H1 (cell line): ENCODE data around the gene OR4A15. TPM values are rescaled to one million over a fixed set of nuclear protein-coding genes. Genes with fewer than 3 reads are reported as not detected.

Source experiments
- CTCF ChIA-PET: fragments of 300-600 bp; sonication (Branson Sonifier 250); formaldehyde crosslinking; loops from one replicate; lab custom pipeline; 2021; ENCODE audit not compliant: partially characterized antibody; lab: Charles Lee
- POLR2A ChIA-PET: fragments of 300-600 bp; sonication (Branson Sonifier 250); formaldehyde crosslinking; loops from one replicate; lab custom pipeline; 2021; ENCODE audit warnings: inconsistent platforms; ENCODE audit not compliant: partially characterized antibody; lab: Charles Lee
- DNase-seq, 2 experiments: peaks; one replicate each; pipeline versions ENCODE4 v3.0.0 to v3.0.0-alpha.2; 2010 to 2022; ENCODE audit warnings: low spot score in 2 of 2, low read depth in 1 of 2, mixed read lengths in 1 of 2
- FAIRE-seq: peaks from 2 replicates; lab custom pipeline; 2011; peaks lifted over from hg19 to GRCh38; lab: Jason Lieb, UNC
- H2AFZ ChIP-seq: 2 replicates; pipeline ENCODE4 v1.8.1; 2012; ENCODE audit warnings: low read length, inconsistent platforms
- H2AK5ac ChIP-seq: 2 replicates; pipeline ENCODE4 v1.6.1; 2013; ENCODE audit warnings: low read depth, low read length
- H2BK120ac ChIP-seq: replicated peaks from 2 replicates; pipeline ENCODE3; 2013; ENCODE audit warnings: low read depth, low read length, inconsistent platforms
- H2BK12ac ChIP-seq: 2 replicates; pipeline ENCODE4 v1.6.1; 2013; ENCODE audit warnings: low read depth, low read length
- H2BK15ac ChIP-seq: 2 replicates; pipeline ENCODE4 v1.6.1; 2013; ENCODE audit warnings: low read length
- H2BK20ac ChIP-seq: 2 replicates; pipeline ENCODE4 v1.6.1; 2013; ENCODE audit warnings: low read length
- H2BK5ac ChIP-seq: 2 replicates; pipeline ENCODE4 v1.6.1; 2013; ENCODE audit warnings: low read depth, low read length
- H3K14ac ChIP-seq: 2 replicates; pipeline ENCODE4 v1.6.1; 2013; ENCODE audit warnings: inconsistent platforms; ENCODE audit not compliant: insufficient read length
- H3K18ac ChIP-seq: 2 replicates; pipeline ENCODE4 v1.6.1; 2013; ENCODE audit warnings: low read length; ENCODE audit errors: extremely low read depth
- H3K23ac ChIP-seq: 2 replicates; pipeline ENCODE4 v1.6.1; 2013; ENCODE audit warnings: inconsistent platforms; ENCODE audit not compliant: insufficient read length
- H3K23me2 ChIP-seq: 2 replicates; pipeline ENCODE4 v1.6.1; 2013; ENCODE audit warnings: low read depth, low read length
- H3K27ac ChIP-seq: 2 replicates; pipeline ENCODE4 v1.6.1; 2011; ENCODE audit warnings: low read depth, low read length, inconsistent platforms
- H3K27me3 ChIP-seq, 4 experiments: replicated peaks in 1 of 4; 1 replicate in 1 of 4; 2 replicates in 3 of 4; pipeline versions ENCODE4 v1.6.1 to v1.8.1; 2011 to 2013; ENCODE audit warnings: low read length in 3 of 4, mild to moderate bottlenecking in 3 of 4, inconsistent platforms in 2 of 4, mixed read lengths in 2 of 4, moderate library complexity in 1 of 4; ENCODE audit not compliant: control insufficient read depth in 3 of 4, insufficient read depth in 3 of 4; ENCODE audit errors: extremely low read depth in 1 of 4
- H3K36me3 ChIP-seq, 4 experiments: 2 replicates each; pipeline versions ENCODE4 v1.6.1 to v1.8.1; 2011 to 2013; ENCODE audit warnings: mild to moderate bottlenecking in 4 of 4, low read length in 3 of 4, moderate library complexity in 2 of 4, control low read depth in 1 of 4, inconsistent platforms in 1 of 4; ENCODE audit not compliant: insufficient read depth in 4 of 4, control insufficient read depth in 2 of 4
- H3K4ac ChIP-seq: replicated peaks from 2 replicates; pipeline ENCODE3; 2013; ENCODE audit warnings: low read length, low read depth, mixed read lengths, inconsistent platforms; ENCODE audit not compliant: insufficient read length
- H3K4me1 ChIP-seq, 4 experiments: replicated peaks in 1 of 4; 1 replicate in 1 of 4; 2 replicates in 3 of 4; pipeline versions ENCODE4 v1.6.1 to v1.8.1; 2011 to 2013; ENCODE audit warnings: low read length in 3 of 4, inconsistent platforms in 2 of 4, mixed read lengths in 1 of 4; ENCODE audit not compliant: insufficient read depth in 4 of 4, control insufficient read depth in 3 of 4
- H3K4me2 ChIP-seq, 2 experiments: 2 replicates each; pipeline versions ENCODE4 v1.6.1 to v1.8.1; 2011 to 2013; ENCODE audit warnings: low read depth in 2 of 2, low read length in 2 of 2, control low read depth in 1 of 2, inconsistent platforms in 1 of 2, mild to moderate bottlenecking in 1 of 2; ENCODE audit not compliant: insufficient read depth in 1 of 2
- H3K4me3 ChIP-seq, 4 experiments: fragments of 200-600, 300-600 bp in 1 of 4; sonication (generic), shearing (Covaris generic), sonication (Bioruptor Twin) in 1 of 4; 2 replicates each; pipeline versions ENCODE4 v1.5.1 to v1.8.1; 2011 to 2016; ENCODE audit warnings: low read length in 4 of 4, low read depth in 3 of 4, control low read depth in 2 of 4, inconsistent platforms in 2 of 4, mild to moderate bottlenecking in 2 of 4, mixed read lengths in 1 of 4, moderate library complexity in 1 of 4; ENCODE audit not compliant: insufficient read depth in 2 of 4; ENCODE audit errors: extremely low read depth in 1 of 4
- H3K56ac ChIP-seq: replicated peaks from 2 replicates; pipeline ENCODE3; 2013; ENCODE audit warnings: low read depth, mild to moderate bottlenecking, mixed read lengths, low read length, inconsistent platforms; ENCODE audit not compliant: insufficient read length
- H3K79me1 ChIP-seq: 2 replicates; pipeline ENCODE4 v1.6.1; 2013; ENCODE audit warnings: low read depth, low read length, control low read depth
- H3K79me2 ChIP-seq, 2 experiments: 2 replicates each; pipeline versions ENCODE4 v1.6.1 to v1.8.1; 2012 to 2013; ENCODE audit warnings: low read length in 2 of 2, mild to moderate bottlenecking in 2 of 2, inconsistent platforms in 1 of 2; ENCODE audit not compliant: insufficient read depth in 2 of 2, control insufficient read depth in 1 of 2
- H3K9ac ChIP-seq, 4 experiments: replicated peaks in 1 of 4; 1 replicate in 1 of 4; 2 replicates in 3 of 4; pipeline versions ENCODE4 v1.6.1 to v1.8.1; 2011 to 2013; ENCODE audit warnings: low read depth in 3 of 4, low read length in 3 of 4, control low read depth in 2 of 4, mild to moderate bottlenecking in 2 of 4, moderate library complexity in 2 of 4, inconsistent platforms in 1 of 4; ENCODE audit errors: extremely low read depth in 1 of 4
- H3K9me3 ChIP-seq, 2 experiments: 2 replicates each; pipeline versions ENCODE4 v1.6.1 to v1.8.1; 2012 to 2013; ENCODE audit warnings: mild to moderate bottlenecking in 2 of 2, moderate library complexity in 2 of 2, control low read depth in 1 of 2, inconsistent platforms in 1 of 2, low read depth in 1 of 2, low read length in 1 of 2, mixed read lengths in 1 of 2; ENCODE audit not compliant: insufficient read depth in 2 of 2
- H4K20me1 ChIP-seq, 2 experiments: replicated peaks in 1 of 2; 2 replicates each; pipeline versions ENCODE3 to v1.8.1; 2011 to 2013; ENCODE audit warnings: inconsistent platforms in 2 of 2, low read length in 2 of 2, mild to moderate bottlenecking in 1 of 2; ENCODE audit not compliant: insufficient read depth in 2 of 2, control insufficient read depth in 1 of 2
- H4K5ac ChIP-seq: 2 replicates; pipeline ENCODE4 v1.6.1; 2013; ENCODE audit warnings: low read length, low read depth, mixed read lengths, inconsistent platforms; ENCODE audit not compliant: insufficient read length
- H4K8ac ChIP-seq: 2 replicates; pipeline ENCODE4 v1.8.0; 2013; ENCODE audit warnings: mild to moderate bottlenecking, moderate library complexity, low read length, inconsistent platforms; ENCODE audit not compliant: insufficient read depth; ENCODE audit errors: extremely low read depth
- H4K91ac ChIP-seq: replicated peaks from 2 replicates; pipeline ENCODE3; 2013; ENCODE audit warnings: low read length, mixed read lengths, inconsistent platforms; ENCODE audit not compliant: insufficient read length
- ASH2L ChIP-seq: fragments of 200-600, 300-600 bp; sonication (generic); IDR thresholded peaks from one replicate; pipeline ENCODE4 v1.7.1; 2017; ENCODE audit warnings: low read length
- CTBP2 ChIP-seq: IDR thresholded peaks from 2 replicates; pipeline ENCODE4 v1.7.0; 2011; ENCODE audit warnings: borderline replicate concordance, mild to moderate bottlenecking, moderate library complexity, mixed read lengths, low read length; ENCODE audit not compliant: insufficient read depth, insufficient read length
- E2F6 ChIP-seq: IDR thresholded peaks from 2 replicates; pipeline ENCODE4 v1.6.1; 2012; ENCODE audit warnings: inconsistent platforms
- EGR1 ChIP-seq: IDR thresholded peaks from 2 replicates; pipeline ENCODE4 v1.6.1; 2011; ENCODE audit warnings: low read depth, low read length, borderline replicate concordance
- JUN ChIP-seq: IDR thresholded peaks from 2 replicates; pipeline ENCODE4 v1.6.1; 2011; ENCODE audit warnings: low read depth, mild to moderate bottlenecking, improper control_type of control experiment, low read length
- NRF1 ChIP-seq: IDR thresholded peaks from 2 replicates; pipeline ENCODE4 v1.6.1; 2011; ENCODE audit warnings: mild to moderate bottlenecking, low read depth, low read length, improper control_type of control experiment
- POLR2AphosphoS5 ChIP-seq: IDR thresholded peaks from 2 replicates; pipeline ENCODE4 v1.6.1; 2011; ENCODE audit warnings: low read depth, low read length
- POU5F1 ChIP-seq: IDR thresholded peaks from 2 replicates; pipeline ENCODE4 v1.6.1; 2011; ENCODE audit warnings: low read depth, mild to moderate bottlenecking, low read length, moderate library complexity
- RFX5 ChIP-seq: IDR thresholded peaks from 2 replicates; pipeline ENCODE4 v1.6.1; 2011; ENCODE audit warnings: low read depth, low read length, improper control_type of control experiment, borderline replicate concordance
- SIX5 ChIP-seq: IDR thresholded peaks from 2 replicates; pipeline ENCODE4 v1.6.1; 2011; ENCODE audit warnings: mild to moderate bottlenecking, low read depth, low read length
- SP2 ChIP-seq: IDR thresholded peaks from 2 replicates; pipeline ENCODE4 v1.6.1; 2012; ENCODE audit warnings: mild to moderate bottlenecking, low read length, inconsistent platforms
- TCF12 ChIP-seq: IDR thresholded peaks from 2 replicates; pipeline ENCODE4 v1.6.1; 2011; ENCODE audit warnings: low read depth, mild to moderate bottlenecking, low read length
- TEAD4 ChIP-seq: IDR thresholded peaks from 2 replicates; pipeline ENCODE4 v1.6.1; 2012; ENCODE audit warnings: low read depth, low read length, inconsistent platforms, mixed read lengths
- WGBS, 2 experiments: shearing (Covaris generic) in 1 of 2; methylation state at CpG; one replicate each; pipeline versions ENCODE4 v1.1.6 to v1.1.7; 2013 to 2015; ENCODE audit warnings: low lambda C conversion rate in 2 of 2, mixed read lengths in 2 of 2, inconsistent platforms in 1 of 2, low coverage in 1 of 2, missing lambda C conversion rate in 1 of 2; ENCODE audit not compliant: insufficient replicate concordance in 2 of 2, insufficient coverage in 1 of 2, insufficient read length in 1 of 2; ENCODE audit errors: extremely low coverage in 1 of 2, missing lambda C conversion rate in 1 of 2; 5-methylcytosine and 5-hydroxymethylcytosine counted together
- polyA plus RNA-seq, 7 experiments: library from polyadenylated mRNA; depleted of rRNA in 3 of 7; stranded (reverse) in 5 of 7; unstranded in 2 of 7; fragments of >200 nt in 5 of 7; fragments of 200-250 nt in 2 of 7; gene quantifications; 1 replicate in 5 of 7; 2 replicates in 1 of 7; 4 replicates in 1 of 7; pipeline versions ENCODE4 v1.2.1 to v1.2.3, GENCODE V29; 2011 to 2013; ENCODE audit warnings: missing spikeins in 2 of 7, mixed read lengths in 2 of 7
- total RNA-seq: library from RNA; stranded (reverse); fragmentation: NEBNext Ultra II Directional; extraction: Animal tissue kit (Norgen Biotek cat#: 25700); gene quantifications from 2 replicates; pipeline ENCODE4 v1.2.1, GENCODE V29; 2021
- TF ChIP-seq, protein P1 (sequence below): IDR thresholded peaks from 2 replicates; pipeline ENCODE4 v1.6.1; 2012; ENCODE audit warnings: low read length, inconsistent platforms

Gene OR4A15
- total and polyA plus RNA-seq, 2 of the 8 experiments (the other 6 are each of a cell fraction or from before 2014, with no cell fraction given), result not detected

GRCh38 chr11:55345306-55345705 is 22.5 kb upstream of the OR4A15 start:
- Histone ChIP-seq H3K79me2 (no peaks in the 10 kb centered on the region), H2BK5ac (no peak overlapping the region), H3K36me3 (no peaks in the 10 kb centered on the region), H3K56ac (no peak overlapping the region), H3K27ac (no peak overlapping the region), H4K5ac (no peak overlapping the region), H3K18ac (no peak overlapping the region), H3K23me2 (no peaks in the 10 kb centered on the region), H2BK12ac (no peak overlapping the region), H3K4me1 (no peaks in the 10 kb centered on the region), H3K4me3 (no peak overlapping the region), H2AK5ac (no peak overlapping the region), H3K79me1 (no peaks in the 10 kb centered on the region), H3K4me2 (no peak overlapping the region), H3K23ac (no peak overlapping the region), H3K14ac (no peak overlapping the region), H2BK20ac (no peak overlapping the region), H3K4ac (no peak overlapping the region), H2BK120ac (no peak overlapping the region), H4K91ac (no peak overlapping the region), H4K20me1 (no peaks in the 10 kb centered on the region), H2BK15ac (no peak overlapping the region), H3K9me3 (peaks cover 54 to 59% of the 10 kb centered on the region in 2 experiments), H4K8ac (no peak overlapping the region), H3K9ac (no peak overlapping the region), H2AFZ (no peak overlapping the region), H3K27me3 (no peaks in the 10 kb centered on the region)
- ChIA-PET POLR2A (no interaction called here), CTCF (no interaction called here)
- FAIRE-seq (no peak), DNase-seq (no peak)
- WGBS, 2 experiments, result 97% methylated on average over 1 of the region's 1 CpG; no CpG with 5 or more reads in 1 of the 2 experiments
- TF ChIP-seq POLR2AphosphoS5 (no peak), E2F6 (no peak), POU5F1 (no peak), TCF12 (no peak), JUN (no peak), ASH2L (no peak), TEAD4 (no peak), EGR1 (no peak), SIX5 (no peak), CTBP2 (no peak), RFX5 (no peak), SP2 (no peak), NRF1 (no peak)
- TF ChIP-seq, protein P1, sequence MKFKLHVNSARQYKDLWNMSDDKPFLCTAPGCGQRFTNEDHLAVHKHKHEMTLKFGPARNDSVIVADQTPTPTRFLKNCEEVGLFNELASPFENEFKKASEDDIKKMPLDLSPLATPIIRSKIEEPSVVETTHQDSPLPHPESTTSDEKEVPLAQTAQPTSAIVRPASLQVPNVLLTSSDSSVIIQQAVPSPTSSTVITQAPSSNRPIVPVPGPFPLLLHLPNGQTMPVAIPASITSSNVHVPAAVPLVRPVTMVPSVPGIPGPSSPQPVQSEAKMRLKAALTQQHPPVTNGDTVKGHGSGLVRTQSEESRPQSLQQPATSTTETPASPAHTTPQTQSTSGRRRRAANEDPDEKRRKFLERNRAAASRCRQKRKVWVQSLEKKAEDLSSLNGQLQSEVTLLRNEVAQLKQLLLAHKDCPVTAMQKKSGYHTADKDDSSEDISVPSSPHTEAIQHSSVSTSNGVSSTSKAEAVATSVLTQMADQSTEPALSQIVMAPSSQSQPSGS, result no peak
